OCI-LY3 (cell line): Measurements from ENCODE around the gene TM4SF1.

Experiments
- EZH2phosphoT487 ChIP-seq: fragments of 200-600 bp; shearing (Covaris generic); IDR thresholded peaks from 2 replicates; pipeline ENCODE4 v1.6.1; 2018; ENCODE audit warnings: antibody characterized with exemption, mixed run types, low read depth
- TF ChIP-seq, protein P1 (sequence below): fragments of 200-600, 300-600 bp; sonication (generic); IDR thresholded peaks from 2 replicates; pipeline ENCODE4 v1.5.1; 2014; ENCODE audit warnings: antibody characterized with exemption, low read length, low read depth

DNA sequence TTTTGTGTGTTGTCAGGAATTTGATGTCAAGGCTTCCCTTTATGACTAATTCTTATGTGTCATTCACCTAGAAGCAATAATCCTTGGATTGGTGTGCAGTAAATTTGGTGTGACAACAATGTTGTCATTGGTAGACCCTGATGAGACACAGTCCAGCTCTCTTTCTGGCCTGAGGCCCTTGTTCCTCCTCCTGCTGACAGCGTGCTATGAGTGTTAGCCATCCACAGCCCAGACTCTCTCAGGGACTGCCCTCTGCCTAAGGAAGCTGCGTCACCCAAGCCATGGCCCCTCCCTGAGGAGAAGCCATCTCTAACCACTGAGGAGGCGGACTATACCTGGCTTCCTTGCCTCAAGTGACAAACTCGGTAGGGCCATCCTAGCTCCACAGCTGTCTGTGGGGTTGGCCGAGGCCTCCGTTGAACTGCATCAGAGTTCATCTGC lies 13.3 kb upstream of the TM4SF1 start:
- TF ChIP-seq, protein P1, sequence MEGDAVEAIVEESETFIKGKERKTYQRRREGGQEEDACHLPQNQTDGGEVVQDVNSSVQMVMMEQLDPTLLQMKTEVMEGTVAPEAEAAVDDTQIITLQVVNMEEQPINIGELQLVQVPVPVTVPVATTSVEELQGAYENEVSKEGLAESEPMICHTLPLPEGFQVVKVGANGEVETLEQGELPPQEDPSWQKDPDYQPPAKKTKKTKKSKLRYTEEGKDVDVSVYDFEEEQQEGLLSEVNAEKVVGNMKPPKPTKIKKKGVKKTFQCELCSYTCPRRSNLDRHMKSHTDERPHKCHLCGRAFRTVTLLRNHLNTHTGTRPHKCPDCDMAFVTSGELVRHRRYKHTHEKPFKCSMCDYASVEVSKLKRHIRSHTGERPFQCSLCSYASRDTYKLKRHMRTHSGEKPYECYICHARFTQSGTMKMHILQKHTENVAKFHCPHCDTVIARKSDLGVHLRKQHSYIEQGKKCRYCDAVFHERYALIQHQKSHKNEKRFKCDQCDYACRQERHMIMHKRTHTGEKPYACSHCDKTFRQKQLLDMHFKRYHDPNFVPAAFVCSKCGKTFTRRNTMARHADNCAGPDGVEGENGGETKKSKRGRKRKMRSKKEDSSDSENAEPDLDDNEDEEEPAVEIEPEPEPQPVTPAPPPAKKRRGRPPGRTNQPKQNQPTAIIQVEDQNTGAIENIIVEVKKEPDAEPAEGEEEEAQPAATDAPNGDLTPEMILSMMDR = no peak
- no peak for TF ChIP-seq EZH2phosphoT487
